HG03378 (cell line): Measurements from ENCODE around the gene CILP.
"Not testable (repeated sequence)": the region's sequence is repeated elsewhere in the genome, so short reads cannot be mapped to it uniquely, and the experiment has no call there.

Experiments used
- ATAC-seq: cut with Tn5 transposase; IDR thresholded peaks from one replicate; pipeline ENCODE4 v1.9.1; 2021; ENCODE audit warnings: mild to moderate bottlenecking, moderate library complexity; ENCODE audit not compliant: unreplicated experiment

CILP gene

DNA sequence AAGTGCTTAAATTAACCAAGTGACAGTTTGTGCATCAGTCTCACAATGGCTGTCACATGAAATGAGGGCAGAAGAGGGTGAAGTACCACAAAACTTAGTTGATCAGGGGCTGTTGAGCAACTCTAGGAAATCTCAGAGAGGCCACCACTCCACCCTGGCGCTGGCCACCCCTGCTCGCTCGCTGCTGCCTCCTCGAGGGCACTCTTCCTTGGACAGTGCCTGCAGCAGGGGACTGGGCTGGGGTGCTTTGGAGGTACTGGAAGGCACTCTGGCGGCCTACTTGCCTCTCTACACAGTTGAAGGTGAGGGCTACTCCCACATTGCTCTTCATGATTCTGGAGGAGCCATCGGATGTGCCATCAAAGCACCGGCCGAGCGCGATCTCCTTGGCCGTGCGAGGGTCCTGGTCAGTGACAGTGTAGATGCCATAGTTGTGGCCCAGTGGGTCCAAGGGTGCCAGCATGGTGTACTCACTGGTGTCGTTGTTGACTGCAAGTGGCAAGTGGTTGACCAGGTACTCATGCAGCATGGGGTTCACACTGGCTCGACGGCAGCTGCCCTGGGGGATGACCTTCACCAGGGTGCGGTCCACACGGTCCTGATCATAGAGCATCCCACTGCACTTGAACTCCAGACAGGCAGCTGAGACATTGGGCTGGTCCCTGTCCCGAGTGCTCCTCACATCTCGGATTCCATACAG is 14.5 kb downstream of the CILP start:
- ATAC-seq = no peak

DNA sequence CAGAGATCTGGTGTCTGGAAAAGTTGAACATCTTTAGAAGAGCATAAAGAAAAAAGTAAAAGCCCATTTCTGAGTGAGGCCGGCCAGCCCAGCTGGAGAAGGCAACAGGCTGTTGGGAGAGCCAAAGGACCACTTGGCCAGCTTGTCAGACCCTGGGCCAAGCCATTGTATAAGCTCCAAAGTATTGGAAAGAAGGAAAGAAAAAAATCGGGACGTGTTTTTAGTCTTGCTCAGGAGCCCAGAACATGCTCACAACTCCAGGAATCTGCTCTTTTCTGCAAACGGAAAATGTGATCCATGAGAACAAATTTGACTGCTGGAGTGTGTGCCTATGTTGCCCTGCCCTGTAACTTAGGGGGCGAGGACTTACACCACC is 15.7 kb downstream of the CILP start:
- no peak for ATAC-seq

DNA sequence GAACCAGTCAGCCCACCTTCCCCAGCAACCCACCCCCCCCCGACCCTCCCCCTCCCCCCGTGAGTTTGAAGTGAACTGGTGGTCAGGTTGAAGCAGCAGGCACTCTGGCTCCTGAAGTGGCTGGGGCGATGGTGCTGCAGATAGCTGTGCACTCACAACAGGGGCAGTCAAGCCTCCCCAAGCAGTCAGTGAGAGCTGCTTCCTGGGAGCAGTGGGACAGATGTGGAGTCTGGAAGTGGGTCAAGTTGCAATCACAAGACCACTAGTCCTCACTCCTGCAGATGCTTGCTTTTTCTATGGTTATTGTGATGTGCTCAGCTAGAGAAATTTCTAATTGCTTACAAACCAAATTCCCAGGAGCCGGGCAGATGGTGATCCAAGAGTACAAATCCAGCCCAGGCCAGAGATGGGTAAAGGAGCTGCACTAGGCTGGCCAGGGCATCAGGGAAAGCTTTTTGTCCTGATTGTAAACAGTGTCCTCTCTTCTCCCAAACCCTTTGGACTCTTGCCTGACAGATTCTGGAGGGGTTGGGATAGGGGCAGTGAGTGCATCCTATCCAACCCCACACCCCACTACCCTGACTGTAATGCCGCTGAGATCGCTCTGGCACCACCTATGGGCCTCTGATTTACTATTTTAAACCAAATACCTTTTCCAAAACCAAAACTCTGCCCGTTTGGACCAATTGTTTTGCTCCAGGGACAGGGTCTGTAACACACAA is 16.3 kb downstream of the CILP start:
- ATAC-seq = no peak

DNA sequence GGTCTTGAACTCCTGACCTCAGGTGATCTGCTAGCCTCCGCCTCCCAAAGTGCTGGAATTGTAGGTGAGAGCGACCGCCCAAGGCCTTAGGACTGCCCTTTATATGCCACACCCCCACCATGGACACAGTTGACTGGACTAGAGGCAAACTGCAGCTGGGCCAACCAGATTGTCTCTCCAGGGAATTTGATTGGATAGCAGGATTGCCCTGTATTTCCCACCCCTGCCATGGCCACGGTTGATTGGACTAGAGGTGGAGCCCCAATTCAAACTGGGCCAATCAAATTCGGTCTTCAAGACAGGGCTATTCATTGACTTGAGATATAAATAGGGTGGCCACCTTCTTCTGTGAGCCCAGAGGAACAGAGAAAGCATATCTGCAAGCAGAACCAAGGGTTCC is 19.3 kb downstream of the CILP start:
- ATAC-seq = no peak

DNA sequence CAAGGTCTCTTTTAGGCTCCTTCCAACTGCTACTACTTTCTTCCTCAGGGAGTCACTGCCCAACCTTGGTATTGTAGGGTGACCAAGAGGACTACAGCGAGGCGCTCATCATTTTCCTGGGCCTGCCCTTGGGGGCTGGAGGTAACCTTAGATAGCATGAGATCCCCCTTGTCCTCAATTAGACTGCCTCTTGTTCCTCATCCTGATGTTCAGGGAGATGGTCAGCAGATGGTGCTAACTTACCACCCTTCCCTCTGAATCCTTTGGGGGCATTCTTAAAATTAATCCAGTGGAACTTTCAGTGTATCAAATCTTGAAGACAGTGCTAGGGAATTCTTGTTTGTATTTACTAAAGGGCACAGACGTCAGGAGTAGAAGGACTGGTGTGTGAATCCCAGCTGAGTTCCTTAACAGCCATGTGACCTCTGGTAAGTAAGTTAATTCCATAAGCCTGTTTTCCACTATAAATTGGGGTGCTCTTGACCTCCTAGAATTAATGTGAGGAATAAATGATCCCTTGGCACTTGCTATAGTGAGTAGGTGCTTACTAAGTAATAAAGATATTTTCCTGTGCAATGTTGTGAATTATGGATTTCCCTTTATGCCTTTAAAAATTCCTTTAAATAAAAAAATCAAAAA is 22.1 kb downstream of the CILP start:
- ATAC-seq = no peak

DNA sequence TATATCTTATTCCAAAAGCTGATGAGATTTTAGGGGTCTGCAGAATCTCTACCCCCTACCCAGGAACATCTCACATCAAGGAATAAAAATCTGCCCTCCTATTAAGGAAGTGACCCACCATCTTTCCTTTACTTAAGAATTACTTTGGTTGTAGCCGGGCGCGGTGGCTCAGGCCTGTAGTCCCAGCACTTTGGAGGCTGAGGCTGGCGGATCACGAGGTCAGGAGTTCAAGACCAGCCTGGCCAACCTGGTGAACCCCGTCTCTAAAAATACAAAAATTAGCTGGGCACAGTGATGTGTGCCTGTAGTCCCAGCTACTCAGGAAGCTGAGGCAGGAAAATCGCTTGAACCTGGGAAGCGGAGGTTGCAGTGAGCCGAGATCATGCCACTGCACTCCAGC is 22.8 kb downstream of the CILP start:
- ATAC-seq = not testable (repeated sequence)

DNA sequence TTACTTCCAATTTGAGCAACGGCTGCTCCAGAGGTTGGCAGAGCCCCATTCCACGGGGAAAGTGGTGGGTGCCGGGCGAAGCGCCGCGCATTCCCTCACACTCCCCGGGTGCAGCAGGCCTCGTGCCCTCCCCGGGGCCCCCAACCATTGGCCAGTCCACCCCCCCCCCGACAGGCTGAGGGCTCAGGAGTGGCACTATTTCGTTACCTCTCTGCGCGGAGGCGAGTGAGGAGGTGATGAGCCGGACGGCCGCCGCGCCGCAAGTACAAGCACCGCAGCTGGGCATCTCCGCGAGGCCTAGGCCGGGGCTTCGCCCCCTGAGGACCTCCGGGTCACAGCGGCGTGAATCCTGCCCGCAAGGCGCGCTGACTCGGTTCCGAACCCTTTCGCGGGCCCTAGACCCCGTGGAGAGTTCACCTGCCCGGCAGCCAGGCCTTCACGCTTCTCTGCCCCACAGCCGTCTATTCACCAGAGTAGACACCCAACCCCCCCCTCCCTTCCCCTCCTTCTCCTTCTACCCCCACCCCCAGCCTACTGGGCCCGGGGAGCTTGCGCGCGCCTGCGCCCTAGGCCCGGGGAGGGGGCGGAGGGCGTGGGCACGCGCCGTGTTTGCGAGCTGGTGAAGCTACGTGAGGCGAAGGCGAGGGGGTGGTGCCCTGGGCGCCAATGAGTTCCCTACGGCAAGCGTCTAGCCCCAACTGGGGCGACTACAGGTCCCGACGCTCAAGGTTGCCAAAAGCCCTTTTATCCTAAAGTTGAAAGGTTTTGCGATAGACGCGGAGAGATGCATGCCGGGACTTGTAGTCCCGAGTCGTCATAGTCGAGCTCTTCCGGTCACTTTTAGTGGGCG is 26.2 kb downstream of the CILP start, which contains the start of gene CLPX:
TSS of gene CLPX (minus strand) at position 475 of the 850 bp plus-strand sequence. CDS start at position 286, 189 bp downstream.
- ATAC-seq = peak; percentile 66

DNA sequence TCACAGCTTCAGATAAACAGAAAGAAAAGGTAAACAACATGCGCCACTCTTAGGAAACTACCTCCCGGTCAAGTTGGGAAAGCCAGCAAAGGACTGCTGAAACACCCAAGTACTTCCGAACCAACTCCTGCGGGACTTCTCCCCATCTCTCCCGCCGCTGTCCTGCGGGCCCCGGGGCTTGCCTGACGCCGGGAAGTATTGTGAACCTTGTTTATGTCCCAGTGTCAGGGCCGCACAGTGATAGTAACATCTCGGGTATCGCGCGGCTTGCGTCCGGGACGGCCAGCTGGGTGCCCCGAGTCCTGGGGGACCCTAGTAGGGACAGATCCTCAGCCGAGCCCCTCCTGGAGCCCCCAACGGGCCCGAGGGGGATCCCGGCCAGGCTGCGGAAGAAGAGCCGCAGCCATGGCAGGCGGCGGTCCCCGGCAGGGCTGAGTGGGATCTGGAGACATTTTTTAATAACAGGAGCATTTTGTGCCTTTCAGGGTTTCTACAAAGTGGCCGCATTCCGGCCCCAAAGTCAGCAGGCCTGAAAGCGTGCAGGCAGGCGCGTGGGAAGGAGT is 26.9 kb downstream of the CILP start:
- peak; percentile 19 for ATAC-seq

DNA sequence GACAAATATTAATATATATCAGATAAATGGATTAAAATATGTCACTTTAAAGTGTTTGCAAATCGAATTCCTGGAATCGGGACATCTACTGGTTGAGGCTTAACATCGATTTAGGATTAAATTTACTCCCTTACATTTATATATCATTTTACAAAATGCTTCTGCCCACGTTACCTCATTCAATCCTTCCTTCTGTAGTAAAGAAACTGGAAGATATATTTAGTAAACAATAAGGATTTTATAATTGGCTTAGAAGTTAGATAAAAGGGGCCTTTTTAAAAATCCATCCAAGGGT is 27.5 kb downstream of the CILP start:
- no peak for ATAC-seq

DNA sequence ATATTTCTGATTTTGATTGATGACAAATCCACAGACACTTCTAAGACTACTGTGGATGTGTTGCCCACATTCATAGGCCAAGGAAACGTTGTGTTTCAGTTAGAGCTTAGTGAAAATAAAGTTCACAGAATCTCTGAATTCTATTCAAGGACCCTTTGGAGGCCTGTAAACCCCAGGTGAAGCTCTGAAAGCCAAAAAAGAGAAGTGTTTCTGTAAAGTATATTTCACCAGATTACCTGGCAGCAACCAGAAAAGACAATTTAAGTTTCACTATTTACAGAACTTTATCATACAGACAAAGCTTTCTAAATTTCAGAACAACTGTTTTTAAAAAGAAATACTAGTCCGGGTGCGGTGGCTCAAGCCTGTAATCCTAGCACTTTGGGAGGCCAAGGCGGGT is 28.7 kb downstream of the CILP start:
- ATAC-seq = no peak

DNA sequence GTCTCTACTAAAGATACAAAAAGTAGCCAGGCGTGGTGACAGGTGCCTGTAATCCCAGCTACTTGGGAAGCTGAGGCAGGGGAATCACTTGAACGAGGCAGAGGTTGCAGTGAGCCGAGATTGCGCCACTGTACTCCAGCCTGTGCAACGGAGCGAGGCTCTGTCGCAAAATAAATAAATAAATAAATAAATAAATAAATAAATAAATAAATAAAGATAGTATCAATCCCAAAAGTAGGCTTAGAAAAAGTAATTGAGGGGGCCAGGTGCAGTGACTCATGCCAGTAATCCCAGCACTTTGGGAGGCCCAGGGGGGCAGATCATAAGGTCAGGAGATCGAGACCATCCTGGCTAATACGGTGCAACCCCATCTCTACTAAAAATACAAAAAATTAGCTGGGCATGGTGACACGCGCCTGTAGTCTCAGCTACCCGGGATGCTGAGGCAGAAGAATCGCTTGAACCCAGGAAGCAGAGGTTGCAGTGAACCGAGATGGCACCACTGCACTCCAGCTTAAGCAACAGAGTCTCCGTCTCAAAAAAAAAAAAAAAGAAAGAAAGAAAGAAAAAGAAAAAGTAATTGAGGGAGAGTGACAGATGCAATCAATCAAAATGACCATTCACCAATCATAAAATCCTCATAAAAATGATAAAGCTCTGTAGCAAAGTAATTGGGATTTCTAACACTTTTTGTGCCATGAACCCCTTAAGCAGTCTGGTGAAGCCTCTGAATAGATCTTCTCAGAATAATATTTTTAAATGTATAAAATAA is 29.5 kb downstream of the CILP start:
- ATAC-seq = not testable (repeated sequence)

DNA sequence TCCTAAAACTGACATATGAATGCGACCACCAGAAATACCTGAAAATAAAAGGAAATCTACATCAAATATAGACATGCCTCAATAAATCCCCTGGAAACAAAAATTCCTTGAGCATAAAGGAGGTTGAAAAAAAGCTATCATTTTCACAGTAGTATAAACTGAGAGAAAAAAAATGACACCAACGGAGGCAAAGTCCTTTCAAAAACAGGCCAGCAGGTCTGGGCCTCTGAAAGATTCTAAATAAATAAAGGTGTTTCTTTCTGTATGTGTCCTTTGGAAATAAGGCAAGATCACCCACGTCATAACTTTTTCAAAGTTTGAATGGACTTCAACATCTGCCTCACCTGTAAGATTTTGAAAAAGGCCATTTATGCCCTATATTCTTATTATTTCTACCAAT is 31.1 kb downstream of the CILP start:
- ATAC-seq = no peak

DNA sequence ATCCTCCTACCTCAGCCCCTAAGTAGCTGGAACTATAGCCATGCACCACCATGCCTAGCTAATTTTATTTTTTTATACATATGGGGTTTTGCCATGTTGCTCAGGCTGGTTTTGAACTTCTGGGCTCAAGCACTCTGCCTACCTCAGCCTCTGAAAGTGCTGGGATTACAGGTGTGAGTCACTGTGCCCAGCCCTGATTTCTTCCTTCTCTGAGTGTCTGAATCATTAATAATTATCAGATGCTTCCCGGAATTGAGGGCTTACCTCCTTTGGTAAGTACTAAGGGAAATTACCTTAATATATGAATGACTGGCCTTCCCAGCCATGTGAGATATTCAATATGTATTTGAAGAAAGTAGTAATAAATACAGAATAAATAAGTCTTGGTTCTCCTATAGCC is 33.4 kb downstream of the CILP start:
- no peak for ATAC-seq

DNA sequence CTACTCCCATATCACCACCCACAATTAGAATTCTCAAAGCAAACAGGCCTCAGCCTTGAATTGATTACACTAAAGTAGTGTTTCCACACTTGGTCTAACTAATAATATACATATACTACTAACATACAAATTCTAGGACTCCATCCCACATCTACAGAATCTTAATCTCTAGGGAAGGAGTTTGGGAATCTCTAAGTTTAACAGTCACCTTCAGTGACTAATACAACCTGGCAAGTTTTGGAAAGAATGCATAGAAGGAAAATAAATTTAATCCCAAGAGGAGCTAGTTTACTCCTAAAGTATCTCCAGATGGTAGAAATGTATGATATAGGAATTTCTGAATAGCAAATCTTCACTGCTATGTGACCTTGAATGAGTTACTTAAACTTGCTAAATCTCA is 35.2 kb downstream of the CILP start:
- no peak for ATAC-seq

DNA sequence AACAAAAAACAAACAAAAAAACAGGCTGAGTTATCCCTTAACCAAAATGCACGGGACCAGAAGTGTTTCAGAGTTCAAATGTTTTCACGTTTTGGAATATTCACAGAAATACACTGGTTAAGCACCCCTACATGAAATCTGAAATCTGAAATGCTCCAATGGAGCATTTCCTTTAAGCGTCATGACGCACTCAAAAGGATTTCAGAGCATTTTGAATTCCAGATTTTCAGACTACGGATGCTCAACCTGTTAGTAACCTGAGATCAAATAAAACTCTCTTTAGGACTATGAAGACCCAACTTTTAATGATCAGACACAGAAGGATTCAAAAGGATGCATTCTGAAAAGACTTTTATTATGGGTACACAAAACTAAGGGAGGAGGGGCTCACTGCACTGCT is 35.8 kb downstream of the CILP start:
- no peak for ATAC-seq

DNA sequence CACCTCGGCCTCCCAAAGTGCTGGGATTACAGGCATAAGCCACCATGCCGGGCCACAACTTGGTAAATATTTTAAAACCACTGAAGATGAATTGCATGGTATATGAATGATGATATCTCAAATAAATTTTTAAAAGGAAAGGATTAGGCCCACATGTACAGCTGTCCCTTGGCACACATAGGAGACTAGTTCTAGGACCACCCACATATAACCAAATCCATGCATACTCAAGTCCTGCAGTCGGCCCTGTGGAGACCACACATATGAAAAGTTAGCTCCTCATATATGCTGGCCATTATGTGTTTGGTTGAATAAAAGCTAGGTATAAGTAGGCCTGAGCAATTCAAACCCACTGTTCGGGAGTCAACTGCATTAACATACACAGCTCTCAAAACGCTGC is 36.8 kb downstream of the CILP start:
- no peak for ATAC-seq

DNA sequence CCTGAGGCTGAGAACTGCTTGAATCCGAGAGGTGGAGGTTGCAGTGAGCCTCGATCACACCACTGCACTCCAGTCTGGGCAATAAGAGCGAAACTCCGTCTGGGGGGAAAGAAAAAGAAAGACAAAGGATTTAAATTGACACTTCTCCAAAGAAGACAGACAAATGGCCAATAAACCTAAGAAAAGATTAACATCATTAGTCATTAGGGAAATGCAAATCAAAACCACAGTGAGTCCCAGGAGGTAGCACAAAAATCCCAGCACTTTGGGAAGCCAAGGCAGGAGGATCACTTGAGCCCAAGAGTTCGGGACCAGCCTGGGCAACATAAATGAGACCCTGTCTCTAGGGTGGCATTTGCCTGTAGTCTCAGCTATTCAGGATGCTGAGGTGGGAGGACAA is 38.7 kb downstream of the CILP start:
- no peak for ATAC-seq

DNA sequence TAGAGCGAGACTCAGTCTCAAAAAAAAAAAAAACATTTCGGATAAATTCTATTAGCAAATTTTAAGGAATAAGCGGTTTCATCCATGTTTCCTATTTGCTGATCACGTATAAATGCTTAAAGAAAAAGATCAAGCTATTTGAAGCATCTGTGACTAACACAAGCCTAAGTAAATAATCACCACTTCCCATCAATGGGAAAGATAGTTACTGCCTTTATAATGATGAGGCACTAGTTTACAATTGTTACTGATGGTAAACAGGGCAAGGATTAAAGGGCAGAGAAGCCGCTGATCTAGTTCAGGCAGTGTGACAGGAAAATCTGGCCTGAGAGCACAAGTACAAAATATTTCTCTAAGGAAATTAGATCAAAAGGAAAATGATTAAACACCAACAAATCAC is 39.8 kb downstream of the CILP start:
- no peak for ATAC-seq

DNA sequence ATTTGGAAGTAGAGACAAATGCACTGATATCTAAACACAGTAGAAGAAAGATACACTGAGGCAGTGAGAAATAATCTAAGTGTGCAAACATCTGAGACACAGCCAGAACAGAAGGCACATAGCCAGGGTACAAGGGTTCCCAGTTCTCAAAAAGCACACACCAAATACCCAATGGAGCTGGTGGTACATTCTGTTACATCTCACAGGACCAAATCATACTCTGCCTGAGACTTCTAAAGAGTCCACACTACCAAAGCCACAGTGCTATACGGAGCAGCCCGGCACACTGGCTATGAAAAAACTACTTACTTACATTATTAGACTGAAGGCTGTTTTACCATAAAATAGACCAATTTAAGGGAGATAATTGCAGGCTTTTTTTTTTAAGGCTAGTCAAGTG is 45.4 kb downstream of the CILP start:
- ATAC-seq = no peak

DNA sequence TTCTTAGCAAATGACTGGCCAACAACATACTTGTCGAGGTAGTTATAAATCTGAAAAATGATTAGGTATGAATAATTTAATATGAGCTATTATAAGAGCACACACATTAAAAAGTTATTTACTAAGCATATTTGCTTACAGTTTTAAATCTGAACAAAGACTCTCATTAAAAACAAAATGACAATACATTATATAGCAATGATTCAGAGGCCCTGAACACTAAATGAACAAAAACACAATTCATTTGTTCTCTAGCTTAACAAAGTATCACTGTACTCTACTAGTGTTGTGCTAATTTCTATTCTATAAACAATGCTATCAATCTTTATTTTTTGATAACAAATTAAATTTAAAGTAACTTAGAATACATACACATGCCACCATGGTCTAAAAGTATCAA is 47.1 kb downstream of the CILP start:
- ATAC-seq = no peak
